Fibroblast of lung (primary cell): ENCODE measurements around the gene MAML2. TPM values are rescaled to one million over a fixed set of nuclear protein-coding genes. Genes with fewer than 3 reads are reported as not detected.

Experiments
- DNase-seq, 2 donors: peaks; one replicate each; pipeline versions ENCODE4 v3.0.0 to v3.0.0-alpha.2; 2010; ENCODE audit warnings: low read depth in 2 of 2
- H2AFZ ChIP-seq: 2 replicates; pipeline ENCODE4 v1.5.1; 2012; ENCODE audit warnings: low read length, control low read depth, inconsistent platforms
- H3K27ac ChIP-seq: 2 replicates; pipeline ENCODE4 v1.5.1; 2011; ENCODE audit warnings: low read length, control low read depth; ENCODE audit not compliant: insufficient read depth
- H3K27me3 ChIP-seq: 2 replicates; pipeline ENCODE4 v1.5.1; 2011; ENCODE audit warnings: mild to moderate bottlenecking, low read length; ENCODE audit not compliant: control insufficient read depth, insufficient read depth
- H3K36me3 ChIP-seq: 2 replicates; pipeline ENCODE4 v1.5.1; 2011; ENCODE audit warnings: low read length; ENCODE audit not compliant: control insufficient read depth, insufficient read depth
- H3K4me1 ChIP-seq: 2 replicates; pipeline ENCODE4 v1.5.1; 2011; ENCODE audit warnings: low read length; ENCODE audit not compliant: control insufficient read depth, insufficient read depth; ENCODE audit errors: extremely low read depth
- H3K4me2 ChIP-seq: 2 replicates; pipeline ENCODE4 v1.5.1; 2011; ENCODE audit warnings: low read length, control low read depth; ENCODE audit not compliant: insufficient read depth; ENCODE audit errors: extremely low read depth
- H3K4me3 ChIP-seq, 4 experiments: fragments of 200-600 bp in 1 of 4; sonication (generic) in 1 of 4; replicated peaks in 1 of 4; 2 replicates each; pipeline ENCODE4 v1.5.1; 2011 to 2016; ENCODE audit warnings: low read length in 4 of 4, low read depth in 3 of 4, mild to moderate bottlenecking in 3 of 4, control low read depth in 2 of 4, inconsistent platforms in 1 of 4, mixed read lengths in 1 of 4; ENCODE audit not compliant: insufficient read depth in 1 of 4; ENCODE audit errors: control extremely low read depth in 1 of 4
- H3K79me2 ChIP-seq: 2 replicates; pipeline ENCODE4 v1.5.1; 2012; ENCODE audit warnings: mild to moderate bottlenecking, low read length, inconsistent platforms; ENCODE audit not compliant: control insufficient read depth, insufficient read depth
- H3K9ac ChIP-seq: 2 replicates; pipeline ENCODE4 v1.5.1; 2011; ENCODE audit warnings: mild to moderate bottlenecking, low read length, control low read depth; ENCODE audit not compliant: insufficient read depth
- H3K9me3 ChIP-seq: 2 replicates; pipeline ENCODE4 v1.5.1; 2012; ENCODE audit warnings: low read depth, low read length; ENCODE audit not compliant: control insufficient read depth, insufficient read depth
- H4K20me1 ChIP-seq: 2 replicates; pipeline ENCODE4 v1.5.1; 2011; ENCODE audit warnings: low read length; ENCODE audit not compliant: control insufficient read depth, insufficient read depth; ENCODE audit errors: extremely low read depth
- CTCF ChIP-seq, 2 donors: IDR thresholded peaks in 1 of 2; conservative IDR thresholded peaks in 1 of 2; 1 replicate in 1 of 2; 2 replicates in 1 of 2; pipeline ENCODE4 v1.5.1; 2011 to 2012; ENCODE audit warnings: low read length in 2 of 2, control low read depth in 1 of 2, inconsistent platforms in 1 of 2, low read depth in 1 of 2, mild to moderate bottlenecking in 1 of 2
- EZH2 ChIP-seq: IDR thresholded peaks from 2 replicates; pipeline ENCODE4 v1.5.1; 2012; ENCODE audit warnings: low read length, control low read depth, mild to moderate bottlenecking; ENCODE audit errors: missing control alignments
- polyA plus RNA-seq, 2 donors: library from polyadenylated mRNA; depleted of rRNA in 1 of 2; stranded (reverse) in 1 of 2; unstranded in 1 of 2; fragments of >200 nt; gene quantifications; 2 replicates each; pipeline ENCODE4 v1.2.1, GENCODE V29; 2011 to 2012; ENCODE audit warnings: missing spikeins in 1 of 2
- total RNA-seq: library from RNA; depleted of rRNA; stranded (reverse); fragments of >200 nt; gene quantifications from 2 replicates; pipeline ENCODE4 v1.2.1, GENCODE V29; 2014

MAML2 gene
- total and polyA plus RNA-seq, 2 donors (not counting 1 experiment from before 2014, with no cell fraction given): 13.0 to 19.0 TPM

- no peaks in the 10 kb centered on the region for H4K20me1 ChIP-seq
- no peaks in the 10 kb centered on the region for H3K36me3 ChIP-seq
- no peak overlapping the region for H3K4me3 ChIP-seq
- no peaks in the 10 kb centered on the region for H3K79me2 ChIP-seq
- H3K9ac ChIP-seq: no peak overlapping the region
- no peaks in the 10 kb centered on the region for H3K9me3 ChIP-seq
- no peak overlapping the region for H3K27ac ChIP-seq
- H2AFZ ChIP-seq: no peak overlapping the region
- TF ChIP-seq EZH2: no peak
- TF ChIP-seq CTCF (conservative IDR thresholded peaks at IDR 0.05 in 1 of 2, IDR thresholded peaks at IDR 0.05 in 1 of 2; ENCODE audit: low read depth in 1 of 2, low read length in 2 of 2): no peak
- H3K27me3 ChIP-seq: no peaks in the 10 kb centered on the region
- peak overlapping the region; percentile 7 for H3K4me2 ChIP-seq
- peak in 1 of 2 donors; percentile 63 for DNase-seq
- peaks cover 6% of the 10 kb centered on the region for H3K4me1 ChIP-seq
Measured at GRCh38 chr11:96109331-96110030, 233.5 kb downstream of the MAML2 start.

GRCh38 chr11:96107143-96107824 lies 235.7 kb downstream of the MAML2 start:
- H3K27ac ChIP-seq: no peak overlapping the region
- peaks cover 9% of the 10 kb centered on the region for H3K4me1 ChIP-seq
- no peak for TF ChIP-seq EZH2
- no peak for TF ChIP-seq CTCF (conservative IDR thresholded peaks at IDR 0.05 in 1 of 2, IDR thresholded peaks at IDR 0.05 in 1 of 2; ENCODE audit: low read depth in 1 of 2, low read length in 2 of 2)
- no peak overlapping the region for H3K9ac ChIP-seq
- H3K9me3 ChIP-seq: no peaks in the 10 kb centered on the region
- H3K4me2 ChIP-seq: no peak overlapping the region
- H2AFZ ChIP-seq: no peak overlapping the region
- no peak overlapping the region for H3K4me3 ChIP-seq
- H4K20me1 ChIP-seq: no peaks in the 10 kb centered on the region
- no peaks in the 10 kb centered on the region for H3K79me2 ChIP-seq
- H3K27me3 ChIP-seq: no peaks in the 10 kb centered on the region
- no peaks in the 10 kb centered on the region for H3K36me3 ChIP-seq
- DNase-seq: no peak

- no peak for TF ChIP-seq CTCF (conservative IDR thresholded peaks at IDR 0.05 in 1 of 2, IDR thresholded peaks at IDR 0.05 in 1 of 2; ENCODE audit: low read depth in 1 of 2, low read length in 2 of 2)
- TF ChIP-seq EZH2: no peak
- no peak for DNase-seq
- H3K27ac ChIP-seq: no peak overlapping the region
Measured at GRCh38 chr11:96106645-96107044, 236.3 kb downstream of the MAML2 start.

More at GRCh38 chr11:96106645-96107044, 236.3 kb downstream of the MAML2 start:
- Histone ChIP-seq H3K9ac (no peak overlapping the region), H4K20me1 (no peaks in the 10 kb centered on the region), H3K4me2 (no peak overlapping the region), H2AFZ (no peak overlapping the region), H3K36me3 (no peaks in the 10 kb centered on the region), H3K9me3 (no peaks in the 10 kb centered on the region), H3K4me3 (no peak overlapping the region), H3K27me3 (no peaks in the 10 kb centered on the region), H3K4me1 (peaks cover 7% of the 10 kb centered on the region), H3K79me2 (no peaks in the 10 kb centered on the region)
